ENCODE data around the gene BYSL.

- TF ChIP-seq CTCF (IDR thresholded peaks at IDR 0.05; ENCODE audit: low read depth, low read length, poor library complexity, severe bottlenecking) (no peak), EZH2phosphoT487 (IDR thresholded peaks at IDR 0.05; ENCODE audit: borderline replicate concordance, low read length) (no peak)
Observed at GRCh38 chr6:41935193-41935574, 13.9 kb downstream of the BYSL start.
